DMS153 (cell line): ENCODE results near the gene IQCE.

Source experiments
- DNase-seq: peaks from one replicate; lab custom pipeline; 2025; lab: John Stamatoyannopoulos, UW

The IQCE gene

GRCh38 chr7:2663121-2663886, 104.5 kb downstream of the IQCE start:
- no peak for DNase-seq

- DNase-seq = no peak
These were observed 105.2 kb downstream of the IQCE start for GRCh38 chr7:2663960-2664359.
